K562 (cell line): ENCODE data around the gene TICAM1. TPM values are rescaled to one million over a fixed set of nuclear protein-coding genes. Genes with fewer than 3 reads are reported as not detected.

Experiments
- ATAC-seq: fragments of 200-7000 bp; cut with Tn5 transposase; 3 replicates; pipeline ENCODE4 v1.9.1; 2020; ENCODE audit warnings: moderate library complexity
- BruUV-seq: library from RNA; stranded (reverse); fragments of 400-500 nt; replicated peaks from 2 replicates; lab custom pipeline; 2021; lab: Mats Ljungman, UMichigan
- CTCF ChIA-PET: fragments of 300-600 bp; formaldehyde crosslinking; extraction: SDS; loops from one replicate; lab custom pipeline; 2021; ENCODE audit warnings: low intra/inter-chr PET ratio; lab: Yijun Ruan, JAX
- POLR2A ChIA-PET: fragments of 300-600, 350-650 bp; sonication (Branson Sonifier 250); formaldehyde crosslinking; extraction: SDS; loops from one replicate; lab custom pipeline; 2021; ENCODE audit warnings: antibody characterized with exemption, inconsistent platforms; lab: Yijun Ruan, JAX
- DNase-seq, 4 experiments: peaks; one replicate each; pipeline versions ENCODE4 v3.0.0 to v3.0.0-alpha.2; 2011 to 2018; ENCODE audit warnings: low spot score in 3 of 4, mixed read lengths in 3 of 4; ENCODE audit errors: extremely low read depth in 1 of 4
- FAIRE-seq: peaks from 2 replicates; lab custom pipeline; 2011; peaks lifted over from hg19 to GRCh38; lab: Jason Lieb, UNC
- H2AFZ ChIP-seq: 2 replicates; pipeline ENCODE4 v1.6.0; 2011; ENCODE audit warnings: low read depth, low read length, control low read depth, inconsistent platforms
- H3K27ac ChIP-seq: fragments of 200-600 bp; 3 replicates; pipeline ENCODE4 v1.8.0; 2011; ENCODE audit warnings: low read depth, mild to moderate bottlenecking, control low read depth, inconsistent platforms, low read length, moderate library complexity, mixed read lengths; ENCODE audit errors: extremely low read depth
- H3K27me3 ChIP-seq, 2 experiments: fragments of 300-600 bp in 1 of 2; 2 replicates in 1 of 2; 3 replicates in 1 of 2; pipeline versions ENCODE4 v1.6.0 to v1.8.0; 2011; ENCODE audit warnings: inconsistent platforms in 2 of 2, low read length in 2 of 2, mild to moderate bottlenecking in 1 of 2, mixed read lengths in 1 of 2, moderate library complexity in 1 of 2; ENCODE audit not compliant: control insufficient read depth in 2 of 2, insufficient read depth in 2 of 2
- H3K36me3 ChIP-seq: fragments of 300-600 bp; 3 replicates; pipeline ENCODE4 v1.8.0; 2011; ENCODE audit warnings: mild to moderate bottlenecking, low read length, inconsistent platforms; ENCODE audit not compliant: control insufficient read depth, insufficient read depth
- H3K4me1 ChIP-seq, 2 experiments: fragments of 200-600 bp in 1 of 2; replicated peaks in 1 of 2; 2 replicates in 1 of 2; 3 replicates in 1 of 2; pipeline versions ENCODE4 v1.5.1 to v1.8.0; 2011; ENCODE audit warnings: inconsistent platforms in 2 of 2, low read length in 2 of 2, mild to moderate bottlenecking in 1 of 2, mixed read lengths in 1 of 2, moderate library complexity in 1 of 2; ENCODE audit not compliant: control insufficient read depth in 2 of 2, insufficient read depth in 2 of 2
- H3K4me2 ChIP-seq: 2 replicates; pipeline ENCODE4 v1.6.1; 2011; ENCODE audit warnings: low read length, control low read depth, inconsistent platforms, mixed read lengths; ENCODE audit not compliant: insufficient read depth
- H3K4me3 ChIP-seq: fragments of 200-600 bp; sonication (generic), shearing (Covaris generic); 2 replicates; pipeline ENCODE4 v1.5.1; 2016; ENCODE audit warnings: control low read depth, inconsistent platforms
- H3K79me2 ChIP-seq: fragments of 200-600 bp; 3 replicates; pipeline ENCODE4 v1.8.0; 2011; ENCODE audit warnings: low read length, inconsistent platforms; ENCODE audit not compliant: control insufficient read depth, insufficient read depth
- H3K9ac ChIP-seq, 2 experiments: 2 replicates each; pipeline versions ENCODE4 v1.6.0 to v1.6.1; 2011; ENCODE audit warnings: low read depth in 2 of 2, low read length in 2 of 2, control low read depth in 1 of 2, inconsistent platforms in 1 of 2, mild to moderate bottlenecking in 1 of 2, mixed read lengths in 1 of 2; ENCODE audit not compliant: insufficient read depth in 1 of 2
- H3K9me1 ChIP-seq: one replicate; pipeline ENCODE4 v1.6.0; 2011; ENCODE audit warnings: inconsistent platforms, mild to moderate bottlenecking, low read length, moderate library complexity; ENCODE audit not compliant: control insufficient read depth, insufficient read depth
- H3K9me3 ChIP-seq: replicated peaks from 2 replicates; pipeline ENCODE4 v1.5.1; 2011; ENCODE audit warnings: low read depth, low read length, inconsistent platforms; ENCODE audit not compliant: control insufficient read depth, insufficient read depth
- H4K20me1 ChIP-seq: replicated peaks from 2 replicates; pipeline ENCODE4 v1.6.1; 2011; ENCODE audit warnings: low read length, inconsistent platforms, mixed read lengths; ENCODE audit not compliant: control insufficient read depth, insufficient read depth
- CBX8 ChIP-seq: fragments of 200-600 bp; sonication (generic); IDR thresholded peaks from 2 replicates; pipeline ENCODE4 v1.6.1; 2012; ENCODE audit warnings: borderline replicate concordance, mixed run types, low read depth, mild to moderate bottlenecking, moderate library complexity, mixed read lengths, low read length, control low read depth, inconsistent platforms; ENCODE audit not compliant: poor library complexity, severe bottlenecking; ENCODE audit errors: extremely low read depth
- HDAC1 ChIP-seq, 2 experiments: fragments of 450-650 bp; IDR thresholded peaks; 2 replicates each; pipeline ENCODE4 v1.6.1; 2016 to 2017; ENCODE audit warnings: inconsistent platforms in 1 of 2, mild to moderate bottlenecking in 1 of 2, moderate library complexity in 1 of 2
- JUN ChIP-seq, 2 experiments: sonication (generic) in 1 of 2; formaldehyde crosslinking in 1 of 2; IDR thresholded peaks; 2 replicates each; pipeline versions ENCODE4 v1.6.1 to v1.8.0; 2012 to 2022; ENCODE audit warnings: borderline replicate concordance in 2 of 2, mild to moderate bottlenecking in 2 of 2, improper control_type of control experiment in 1 of 2, low read depth in 1 of 2, low read length in 1 of 2, missing genetic modification reagents in 1 of 2
- POLR2G ChIP-seq: fragments of 200-400 bp; formaldehyde crosslinking; IDR thresholded peaks from 2 replicates; pipeline ENCODE4 v1.6.1; 2017; ENCODE audit warnings: low read depth, mild to moderate bottlenecking, antibody characterized with exemption, low read length, moderate library complexity
- RBFOX2 ChIP-seq: fragments of 200-400 bp; formaldehyde crosslinking; IDR thresholded peaks from 2 replicates; pipeline ENCODE4 v1.6.1; 2017; ENCODE audit warnings: low read depth, mild to moderate bottlenecking, low read length, moderate library complexity
- RBM22 ChIP-seq: fragments of 200-400 bp; formaldehyde crosslinking; IDR thresholded peaks from 2 replicates; pipeline ENCODE4 v1.6.1; 2018; ENCODE audit warnings: low read length, low read depth; ENCODE audit not compliant: poor library complexity, severe bottlenecking
- TRIM28 ChIP-seq: fragments of 450-650 bp; IDR thresholded peaks from 2 replicates; pipeline ENCODE4 v1.6.1; 2017
- ZC3H4 ChIP-seq: sonication (generic); formaldehyde crosslinking; IDR thresholded peaks from 2 replicates; pipeline ENCODE4 v1.9.0; 2021; ENCODE audit warnings: missing genetic modification reagents, borderline replicate concordance
- WGBS: fragments of 100-300 bp; shearing (Covaris generic); methylation state at CpG from one replicate; pipeline ENCODE4 v1.1.6; 2016; ENCODE audit warnings: low coverage, mixed read lengths; ENCODE audit not compliant: insufficient coverage; ENCODE audit errors: missing lambda C conversion rate; 5-methylcytosine and 5-hydroxymethylcytosine counted together
- in situ Hi-C: fragments of 300-500 bp; cut with MboI; formaldehyde crosslinking; loops from 4 replicates; pipeline ENCODE4 v1.15.0; 2018; ENCODE audit warnings: inconsistent platforms, mixed read lengths
- intact Hi-C: fragments of 100-400 bp; cut with micrococcal nuclease; formaldehyde crosslinking; loops from 2 replicates; pipeline ENCODE4 v1.14.2; 2022
- polyA plus RNA-seq, 8 experiments: library from polyadenylated mRNA; depleted of rRNA in 4 of 8; stranded (reverse) in 5 of 8; unstranded in 3 of 8; fragments of >200 nt; fragmentation: Nextera tagmentation in 2 of 8; fragmentation: Illumina TruSeq in 1 of 8; extraction: Ambion mirVana in 2 of 8; extraction: Trizol in 1 of 8; gene quantifications; 2 replicates each; pipeline versions ENCODE4 v1.2.1 to v1.2.3, GENCODE V29; 2011 to 2014; ENCODE audit warnings: inconsistent platforms in 1 of 8, missing spikeins in 1 of 8
- total RNA-seq, 7 experiments: library from RNA; depleted of rRNA in 6 of 7; stranded (reverse); fragments of >200 nt in 6 of 7; fragmentation: Illumina TruSeq in 2 of 7; extraction: Trizol in 2 of 7; gene quantifications; 2 replicates each; pipeline versions ENCODE4 v1.2.1 to v1.2.3, GENCODE V29; 2011 to 2021; ENCODE audit warnings: low replicate concordance in 1 of 7
- TF ChIP-seq, protein P1 (sequence below): fragments of 200-800 bp; sonication (Bioruptor generic); IDR thresholded peaks from 2 replicates; pipeline ENCODE4 v1.6.1; 2017; ENCODE audit warnings: missing genetic modification characterization, missing compliant biosample characterization

TICAM1 gene
- total and polyA plus RNA-seq, 9 of the 15 experiments (the other 6 are each of a cell fraction or from before 2014, with no cell fraction given), result 0.07 to 11.6 (median 1.5) TPM

DNA sequence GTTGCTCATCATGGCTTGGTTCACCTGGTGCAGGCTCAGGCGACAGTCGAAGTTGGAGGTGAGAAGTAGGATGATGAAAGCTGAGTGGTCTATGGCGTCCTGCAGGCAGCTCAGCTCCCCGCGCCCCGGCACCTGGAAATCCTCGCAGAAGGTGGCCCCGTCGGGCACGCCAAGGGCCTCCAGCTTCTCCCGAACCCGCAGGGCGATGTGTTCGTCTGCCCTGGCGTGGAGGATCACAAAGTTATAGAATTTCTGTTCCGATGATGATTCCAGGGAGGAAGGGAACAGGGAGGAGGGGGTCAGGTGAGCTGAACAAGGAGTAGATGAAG, 14.6 kb downstream of the TICAM1 start:
- Histone ChIP-seq H3K9ac (no peak overlapping the region; a peak in 1 of 4 replicates), H3K9me1 (no peaks in the 10 kb centered on the region), H3K79me2 (no peaks in the 10 kb centered on the region), H3K27me3 (no peaks in the 10 kb centered on the region), H3K27ac (no peak overlapping the region), H3K36me3 (peaks cover 32% of the 10 kb centered on the region; the same call in 2 of the 3 replicates), H3K4me2 (no peak overlapping the region), H3K4me1 (peaks cover 10 to 31% of the 10 kb centered on the region in 2 experiments; a peak in 4 of 5 replicates), H3K4me3 (no peak overlapping the region), H3K9me3 (no peaks in the 10 kb centered on the region), H4K20me1 (no peaks in the 10 kb centered on the region), H2AFZ (no peak overlapping the region)
- ATAC-seq, result no peak
- ChIA-PET CTCF (no interaction called here), POLR2A (interaction anchor here (0.6 to 1.4 kb wide), 5 partner anchors 14 to 806 kb away, joined by 3 to 4 read pairs (median 3); no protein-coding TSS in a partner anchor)
- peak; percentile 19; the same call in 1 of the 2 replicates for TF ChIP-seq POLR2G
- no peak for TF ChIP-seq HDAC1 (IDR thresholded peaks at IDR 0.05)
- WGBS, result 97% methylated on average over 16 of the region's 16 CpGs
- no TSS peak for BruUV-seq
- DNase-seq, result peak in 1 of 4 experiments; percentile 4
- intact Hi-C loops, result loop anchor here (5.0 kb wide), 1 partner anchor 50 kb away; the partner anchor contains the start of gene PLIN3
- no peak for FAIRE-seq
- in situ Hi-C loops, result no loop called here

DNA sequence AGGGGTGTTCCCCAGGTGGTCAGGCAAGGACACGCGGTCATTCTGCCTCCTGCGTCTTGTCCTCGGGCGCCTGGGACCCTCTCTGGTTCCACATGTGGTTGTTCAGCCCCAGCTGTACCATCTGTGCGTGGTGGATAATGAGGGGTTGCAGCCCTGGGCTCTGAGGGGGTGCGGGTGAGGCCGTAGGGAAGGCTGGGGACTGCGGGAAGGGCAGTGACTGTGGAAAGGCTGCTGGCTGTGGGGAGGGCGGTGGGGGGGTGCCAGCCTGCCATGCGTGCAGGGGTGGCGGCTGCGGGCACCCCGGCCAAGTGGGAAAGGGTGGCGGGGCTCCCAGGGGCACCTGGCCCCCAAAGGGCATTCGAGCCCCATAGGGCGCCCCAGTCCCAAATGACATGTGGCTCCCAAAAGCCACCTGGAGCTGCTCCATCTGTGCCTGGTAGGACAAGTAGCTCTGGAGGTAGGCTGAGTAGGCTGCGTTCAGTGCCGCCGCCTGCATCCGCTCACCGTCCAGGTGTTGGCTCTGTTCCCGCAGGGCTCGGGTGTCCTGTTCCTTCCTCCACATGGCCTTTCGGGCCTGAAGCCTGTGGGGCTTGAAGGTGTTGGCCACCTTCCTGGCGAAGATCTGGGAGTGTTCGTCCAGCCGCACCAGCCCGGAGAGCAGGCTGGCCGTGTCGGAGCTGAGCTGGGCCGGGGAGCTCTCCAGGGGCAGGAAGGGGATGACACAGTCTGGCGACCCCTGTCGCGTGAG, 15.1 kb downstream of the TICAM1 start:
- H3K27ac ChIP-seq, result peak overlapping the region; percentile 77
- TF ChIP-seq JUN (IDR thresholded peaks at IDR 0.05; ENCODE audit: borderline replicate concordance, low read depth, low read length), result no peak
- TF ChIP-seq JUN (CRISPR knock-in tag; IDR thresholded peaks at IDR 0.05; ENCODE audit: borderline replicate concordance), result peak; percentile 52; the same call in 1 of the 2 replicates
- TF ChIP-seq CBX8, result no peak
- no peak for TF ChIP-seq TRIM28
- TF ChIP-seq RBFOX2, result peak; percentile 61
- peak; percentile 56 for TF ChIP-seq POLR2G
- TF ChIP-seq, protein P1, sequence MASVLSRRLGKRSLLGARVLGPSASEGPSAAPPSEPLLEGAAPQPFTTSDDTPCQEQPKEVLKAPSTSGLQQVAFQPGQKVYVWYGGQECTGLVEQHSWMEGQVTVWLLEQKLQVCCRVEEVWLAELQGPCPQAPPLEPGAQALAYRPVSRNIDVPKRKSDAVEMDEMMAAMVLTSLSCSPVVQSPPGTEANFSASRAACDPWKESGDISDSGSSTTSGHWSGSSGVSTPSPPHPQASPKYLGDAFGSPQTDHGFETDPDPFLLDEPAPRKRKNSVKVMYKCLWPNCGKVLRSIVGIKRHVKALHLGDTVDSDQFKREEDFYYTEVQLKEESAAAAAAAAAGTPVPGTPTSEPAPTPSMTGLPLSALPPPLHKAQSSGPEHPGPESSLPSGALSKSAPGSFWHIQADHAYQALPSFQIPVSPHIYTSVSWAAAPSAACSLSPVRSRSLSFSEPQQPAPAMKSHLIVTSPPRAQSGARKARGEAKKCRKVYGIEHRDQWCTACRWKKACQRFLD (CRISPR knock-in tag), result peak; percentile 8; the same call in 1 of the 2 replicates
- 0 out of 2 replicates have a peak, but pooled peaks have one; percentile 43 for TF ChIP-seq ZC3H4 (CRISPR knock-in tag)
- peak; percentile 26 for TF ChIP-seq RBM22
- TF ChIP-seq, all 486 proteins: peak for 6
- Histone ChIP-seq H3K9ac (peak overlapping the region; percentile 8 to 22; a peak in 3 of 4 replicates), H3K9me1 (no peaks in the 10 kb centered on the region), H3K4me1 (peaks cover 10 to 35% of the 10 kb centered on the region in 2 experiments; a peak in 4 of 5 replicates), H3K9me3 (no peaks in the 10 kb centered on the region), H4K20me1 (no peaks in the 10 kb centered on the region), H3K4me2 (peak overlapping the region; percentile 72; the same call in 1 of the 2 replicates), H3K79me2 (no peaks in the 10 kb centered on the region), H2AFZ (peak overlapping the region; percentile 83), H3K36me3 (peaks cover 32% of the 10 kb centered on the region; the same call in 2 of the 3 replicates), H3K4me3 (no peak overlapping the region), H3K27me3 (no peaks in the 10 kb centered on the region)
- ATAC-seq (no peak), FAIRE-seq (no peak), DNase-seq (peak in 1 of 4 experiments; percentile 13)
- TSS peak; percentile 40 for BruUV-seq
- POLR2A ChIA-PET, result interaction anchor here (1.2 to 1.4 kb wide), 2 partner anchors 14 to 107 kb away, joined by 3 to 4 read pairs; no protein-coding TSS in a partner anchor
- WGBS, result 95% methylated on average over 20 of the region's 35 CpGs
- intact Hi-C loops (loop anchor here (5.0 kb wide), 1 partner anchor 51 kb away; the partner anchor contains the start of gene PLIN3), in situ Hi-C loops (no loop called here)
- CTCF ChIA-PET, result no interaction called here
